Measurements from ENCODE around the gene TTC1. TPM values are rescaled to one million over a fixed set of nuclear protein-coding genes. Genes with fewer than 3 reads are reported as not detected.

The TTC1 gene
- total RNA-seq, 1 donor from 2014 or later = 94.2 TPM

DNA sequence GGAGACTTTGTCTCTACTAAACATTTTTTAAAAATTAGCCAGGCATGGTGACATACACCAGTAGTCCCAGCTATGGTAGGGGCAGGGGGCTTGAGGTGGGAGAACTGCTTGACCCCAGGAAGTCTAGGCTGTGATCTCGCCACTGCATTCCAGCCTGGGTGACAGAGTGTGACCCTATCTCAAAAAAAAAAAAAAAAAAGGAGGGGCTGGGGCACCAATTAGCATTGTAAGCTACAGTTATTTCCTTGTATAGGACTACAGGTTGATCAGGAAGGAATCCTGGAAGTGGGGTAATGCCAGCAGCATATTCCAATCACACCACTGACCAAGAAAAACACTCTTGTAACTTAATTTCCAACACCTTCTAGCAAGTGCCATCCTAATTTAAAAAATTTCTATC is 78.3 kb downstream of the TTC1 start:
- DNase-seq = no peak
- intact Hi-C loops (cut with micrococcal nuclease) = no loop called here
- H3K27ac ChIP-seq (replicated peaks) = no peak overlapping the region
- no peaks in the 10 kb centered on the region for H3K27me3 ChIP-seq (ENCODE audit: low read depth)
- H3K4me3 ChIP-seq = no peak overlapping the region
- peaks cover 12% of the 10 kb centered on the region for H3K36me3 ChIP-seq
- H3K4me1 ChIP-seq = peaks cover 11% of the 10 kb centered on the region
- TF ChIP-seq, protein P1, sequence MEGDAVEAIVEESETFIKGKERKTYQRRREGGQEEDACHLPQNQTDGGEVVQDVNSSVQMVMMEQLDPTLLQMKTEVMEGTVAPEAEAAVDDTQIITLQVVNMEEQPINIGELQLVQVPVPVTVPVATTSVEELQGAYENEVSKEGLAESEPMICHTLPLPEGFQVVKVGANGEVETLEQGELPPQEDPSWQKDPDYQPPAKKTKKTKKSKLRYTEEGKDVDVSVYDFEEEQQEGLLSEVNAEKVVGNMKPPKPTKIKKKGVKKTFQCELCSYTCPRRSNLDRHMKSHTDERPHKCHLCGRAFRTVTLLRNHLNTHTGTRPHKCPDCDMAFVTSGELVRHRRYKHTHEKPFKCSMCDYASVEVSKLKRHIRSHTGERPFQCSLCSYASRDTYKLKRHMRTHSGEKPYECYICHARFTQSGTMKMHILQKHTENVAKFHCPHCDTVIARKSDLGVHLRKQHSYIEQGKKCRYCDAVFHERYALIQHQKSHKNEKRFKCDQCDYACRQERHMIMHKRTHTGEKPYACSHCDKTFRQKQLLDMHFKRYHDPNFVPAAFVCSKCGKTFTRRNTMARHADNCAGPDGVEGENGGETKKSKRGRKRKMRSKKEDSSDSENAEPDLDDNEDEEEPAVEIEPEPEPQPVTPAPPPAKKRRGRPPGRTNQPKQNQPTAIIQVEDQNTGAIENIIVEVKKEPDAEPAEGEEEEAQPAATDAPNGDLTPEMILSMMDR (IDR thresholded peaks at IDR 0.05; ENCODE audit: borderline replicate concordance) = no peak
- no peaks in the 10 kb centered on the region for H3K9me3 ChIP-seq (replicated peaks)

DNA sequence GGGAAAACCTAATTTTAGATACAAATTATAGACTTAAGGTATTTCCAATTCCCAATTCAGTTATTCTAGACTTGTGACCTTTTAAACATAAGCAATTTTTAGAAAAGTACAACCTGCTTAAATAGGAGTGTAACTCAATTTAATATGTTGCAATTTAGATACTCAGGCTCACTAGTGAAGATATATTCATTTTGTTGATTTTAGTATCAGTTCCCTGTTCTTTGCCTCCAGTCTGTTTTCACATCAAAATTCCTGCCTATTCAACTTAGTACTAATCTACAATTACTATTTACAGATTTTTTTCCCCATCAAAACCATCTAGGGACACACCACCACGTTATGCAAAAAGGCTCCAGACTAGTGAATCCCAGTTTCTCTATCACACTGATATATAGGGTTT is 79.9 kb downstream of the TTC1 start:
- intact Hi-C loops (cut with micrococcal nuclease) = no loop called here
- TF ChIP-seq, protein P1 (IDR thresholded peaks at IDR 0.05; ENCODE audit: borderline replicate concordance) = no peak
- no peaks in the 10 kb centered on the region for H3K27me3 ChIP-seq (ENCODE audit: low read depth)

DNA sequence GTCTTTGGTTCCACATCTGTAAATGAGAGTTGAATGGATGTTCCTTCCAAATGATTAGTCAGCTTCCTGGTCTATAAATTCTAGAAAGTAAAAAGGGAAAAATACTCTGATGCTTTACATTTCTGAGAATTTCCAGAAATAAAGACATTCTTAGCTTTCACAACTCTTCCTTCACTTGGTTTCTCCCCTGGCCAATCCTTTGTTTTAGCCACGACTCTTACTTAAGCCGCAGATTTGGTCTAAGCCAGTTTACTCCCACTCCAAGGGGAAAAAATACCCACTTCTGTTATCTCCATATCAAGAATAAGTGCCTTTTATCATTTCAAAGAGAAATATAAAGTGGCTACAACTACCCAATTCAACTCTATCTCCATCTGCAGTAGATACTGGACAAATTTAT is 80.6 kb downstream of the TTC1 start:
- TF ChIP-seq, protein P1 (IDR thresholded peaks at IDR 0.05; ENCODE audit: borderline replicate concordance) = no peak
- no peaks in the 10 kb centered on the region for H3K27me3 ChIP-seq (ENCODE audit: low read depth)
- H3K27ac ChIP-seq (replicated peaks) = no peak overlapping the region
- H3K4me1 ChIP-seq = no peaks in the 10 kb centered on the region
- H3K9me3 ChIP-seq (replicated peaks) = no peaks in the 10 kb centered on the region
- peaks cover 33% of the 10 kb centered on the region for H3K36me3 ChIP-seq
- intact Hi-C loops (cut with micrococcal nuclease) = no loop called here
- no peak overlapping the region for H3K4me3 ChIP-seq
- no peak for DNase-seq

More for the DNA sequence above, 79.9 kb downstream of the TTC1 start:
- Histone ChIP-seq H3K27ac (replicated peaks) (no peak overlapping the region), H3K36me3 (peaks cover 28% of the 10 kb centered on the region), H3K9me3 (replicated peaks) (no peaks in the 10 kb centered on the region), H3K4me3 (no peak overlapping the region), H3K4me1 (no peaks in the 10 kb centered on the region)
- no peak for DNase-seq

- Histone ChIP-seq H3K36me3 (peaks cover 33% of the 10 kb centered on the region), H3K4me3 (no peak overlapping the region), H3K4me1 (no peaks in the 10 kb centered on the region), H3K9me3 (replicated peaks) (no peaks in the 10 kb centered on the region), H3K27me3 (ENCODE audit: low read depth) (no peaks in the 10 kb centered on the region), H3K27ac (replicated peaks) (no peak overlapping the region)
- no peak for DNase-seq
- intact Hi-C loops (cut with micrococcal nuclease) = no loop called here
- TF ChIP-seq, protein P1 (IDR thresholded peaks at IDR 0.05; ENCODE audit: borderline replicate concordance) = no peak
These were observed 81.1 kb downstream of the TTC1 start for GRCh38 chr5:160090059-160090458.

GRCh38 chr5:160092514-160092913 is 83.6 kb downstream of the TTC1 start:
- Histone ChIP-seq H3K9me3 (replicated peaks) (no peaks in the 10 kb centered on the region), H3K27me3 (ENCODE audit: low read depth) (no peaks in the 10 kb centered on the region), H3K36me3 (peaks cover 31% of the 10 kb centered on the region), H3K4me1 (no peaks in the 10 kb centered on the region), H3K27ac (replicated peaks) (no peak overlapping the region), H3K4me3 (no peak overlapping the region)
- TF ChIP-seq, protein P1 (IDR thresholded peaks at IDR 0.05; ENCODE audit: borderline replicate concordance) = no peak
- intact Hi-C loops (cut with micrococcal nuclease) = no loop called here
- no peak for DNase-seq
